MM.1S (cell line): Measurements from ENCODE around the gene HCAR2.
"Not testable (repeated sequence)": the region's sequence is repeated elsewhere in the genome, so short reads cannot be mapped to it uniquely, and the experiment has no call there.

Experiments
- CTCF ChIP-seq: fragments of 300-600 bp; sonication (generic); IDR thresholded peaks from 2 replicates; pipeline ENCODE4 v1.5.1; 2016; ENCODE audit warnings: antibody characterized with exemption, low read length, mixed read lengths
- EZH2 ChIP-seq: fragments of 300-600 bp; sonication (generic); optimal IDR thresholded peaks from 2 replicates; pipeline ENCODE3; 2017; ENCODE audit warnings: low read depth, mild to moderate bottlenecking, antibody characterized with exemption, low read length, mixed read lengths
- EZH2phosphoT487 ChIP-seq: fragments of 300-600 bp; sonication (generic); IDR thresholded peaks from 2 replicates; pipeline ENCODE4 v1.6.1; 2018; ENCODE audit warnings: antibody characterized with exemption, low read length

- TF ChIP-seq EZH2phosphoT487, CTCF, EZH2: not testable (repeated sequence)
Observed at GRCh38 chr12:122713491-122714188, 10.5 kb upstream of the HCAR2 start.
